MM.1S (cell line): ENCODE measurements around the gene CBFA2T3.

Experiments
- EZH2 ChIP-seq: fragments of 300-600 bp; sonication (generic); optimal IDR thresholded peaks from 2 replicates; pipeline ENCODE3; 2017; ENCODE audit warnings: low read depth, mild to moderate bottlenecking, antibody characterized with exemption, low read length, mixed read lengths
- EZH2phosphoT487 ChIP-seq: fragments of 300-600 bp; sonication (generic); IDR thresholded peaks from 2 replicates; pipeline ENCODE4 v1.6.1; 2018; ENCODE audit warnings: antibody characterized with exemption, low read length
- TF ChIP-seq, protein P1 (sequence below): fragments of 300-600 bp; sonication (generic); IDR thresholded peaks from 2 replicates; pipeline ENCODE4 v1.5.1; 2016; ENCODE audit warnings: antibody characterized with exemption, low read length, mixed read lengths

DNA sequence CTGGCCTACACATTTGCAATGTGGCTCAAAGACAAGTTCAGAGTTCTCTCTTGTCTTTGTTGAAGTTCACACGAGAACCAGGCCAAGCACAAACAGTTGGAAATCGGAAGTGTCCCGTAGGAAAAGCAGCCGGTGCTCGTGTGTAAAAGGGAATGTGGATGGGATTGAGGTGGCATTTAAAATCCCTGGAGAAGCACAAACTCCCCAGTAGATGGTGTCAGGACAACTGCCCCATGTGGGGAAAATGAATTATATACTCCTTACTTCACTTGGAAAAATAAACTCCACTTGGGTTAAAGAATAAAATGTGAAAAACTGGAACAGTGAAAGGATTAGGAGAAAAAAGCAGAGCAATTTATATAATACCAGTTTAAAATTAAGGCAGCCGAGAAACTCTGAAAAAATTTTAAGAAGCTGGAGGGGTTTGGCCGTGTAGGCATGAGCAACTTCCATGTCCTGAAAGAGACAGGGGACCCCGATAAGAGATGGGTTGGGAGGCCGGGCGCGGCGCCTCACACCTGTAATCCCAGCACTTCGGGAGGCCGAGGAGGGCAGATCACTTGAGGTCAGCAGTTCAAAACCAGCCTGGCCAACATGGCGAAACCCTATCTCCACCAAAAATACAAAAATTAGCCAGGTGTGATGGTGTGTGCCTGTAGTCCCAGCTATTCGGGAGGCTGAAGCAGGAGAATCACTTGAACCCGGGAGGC is 28.1 kb downstream of the CBFA2T3 start:
- TF ChIP-seq, protein P1, sequence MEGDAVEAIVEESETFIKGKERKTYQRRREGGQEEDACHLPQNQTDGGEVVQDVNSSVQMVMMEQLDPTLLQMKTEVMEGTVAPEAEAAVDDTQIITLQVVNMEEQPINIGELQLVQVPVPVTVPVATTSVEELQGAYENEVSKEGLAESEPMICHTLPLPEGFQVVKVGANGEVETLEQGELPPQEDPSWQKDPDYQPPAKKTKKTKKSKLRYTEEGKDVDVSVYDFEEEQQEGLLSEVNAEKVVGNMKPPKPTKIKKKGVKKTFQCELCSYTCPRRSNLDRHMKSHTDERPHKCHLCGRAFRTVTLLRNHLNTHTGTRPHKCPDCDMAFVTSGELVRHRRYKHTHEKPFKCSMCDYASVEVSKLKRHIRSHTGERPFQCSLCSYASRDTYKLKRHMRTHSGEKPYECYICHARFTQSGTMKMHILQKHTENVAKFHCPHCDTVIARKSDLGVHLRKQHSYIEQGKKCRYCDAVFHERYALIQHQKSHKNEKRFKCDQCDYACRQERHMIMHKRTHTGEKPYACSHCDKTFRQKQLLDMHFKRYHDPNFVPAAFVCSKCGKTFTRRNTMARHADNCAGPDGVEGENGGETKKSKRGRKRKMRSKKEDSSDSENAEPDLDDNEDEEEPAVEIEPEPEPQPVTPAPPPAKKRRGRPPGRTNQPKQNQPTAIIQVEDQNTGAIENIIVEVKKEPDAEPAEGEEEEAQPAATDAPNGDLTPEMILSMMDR: no peak
- TF ChIP-seq EZH2 (no peak), EZH2phosphoT487 (no peak)
